ENCODE results near the gene ARHGAP31.
"Not testable (repeated sequence)": the region's sequence is repeated elsewhere in the genome, so short reads cannot be mapped to it uniquely, and the experiment has no call there.

GRCh38 chr3:119320785-119321184 lies 26.6 kb downstream of the ARHGAP31 start:
- TF ChIP-seq, protein P1, sequence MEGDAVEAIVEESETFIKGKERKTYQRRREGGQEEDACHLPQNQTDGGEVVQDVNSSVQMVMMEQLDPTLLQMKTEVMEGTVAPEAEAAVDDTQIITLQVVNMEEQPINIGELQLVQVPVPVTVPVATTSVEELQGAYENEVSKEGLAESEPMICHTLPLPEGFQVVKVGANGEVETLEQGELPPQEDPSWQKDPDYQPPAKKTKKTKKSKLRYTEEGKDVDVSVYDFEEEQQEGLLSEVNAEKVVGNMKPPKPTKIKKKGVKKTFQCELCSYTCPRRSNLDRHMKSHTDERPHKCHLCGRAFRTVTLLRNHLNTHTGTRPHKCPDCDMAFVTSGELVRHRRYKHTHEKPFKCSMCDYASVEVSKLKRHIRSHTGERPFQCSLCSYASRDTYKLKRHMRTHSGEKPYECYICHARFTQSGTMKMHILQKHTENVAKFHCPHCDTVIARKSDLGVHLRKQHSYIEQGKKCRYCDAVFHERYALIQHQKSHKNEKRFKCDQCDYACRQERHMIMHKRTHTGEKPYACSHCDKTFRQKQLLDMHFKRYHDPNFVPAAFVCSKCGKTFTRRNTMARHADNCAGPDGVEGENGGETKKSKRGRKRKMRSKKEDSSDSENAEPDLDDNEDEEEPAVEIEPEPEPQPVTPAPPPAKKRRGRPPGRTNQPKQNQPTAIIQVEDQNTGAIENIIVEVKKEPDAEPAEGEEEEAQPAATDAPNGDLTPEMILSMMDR (IDR thresholded peaks at IDR 0.05 in 4 of 5, conservative IDR thresholded peaks at IDR 0.05 in 1 of 5): not testable (repeated sequence)
- not testable (repeated sequence) for TF ChIP-seq POLR2A (IDR thresholded peaks at IDR 0.05)
